Type B pancreatic cell (in vitro differentiated cells): ENCODE data around the gene ZC3H18. TPM values are rescaled to one million over a fixed set of nuclear protein-coding genes. Genes with fewer than 3 reads are reported as not detected.

Source experiments
- DNase-seq: peaks from one replicate; pipeline ENCODE4 v3.0.0; 2021; ENCODE audit warnings: mixed read lengths; ENCODE audit not compliant: unreplicated experiment; ENCODE audit errors: extremely low spot score
- H3K27ac Mint-ChIP-seq: 2 replicates; pipeline ENCODE4 v1.8.0; 2021; ENCODE audit warnings: mild to moderate bottlenecking, mixed read lengths
- H3K27me3 Mint-ChIP-seq: 2 replicates; pipeline ENCODE4 v1.8.0; 2021; ENCODE audit warnings: mixed read lengths
- H3K36me3 Mint-ChIP-seq: 2 replicates; pipeline ENCODE4 v1.8.0; 2021; ENCODE audit warnings: mixed read lengths
- H3K4me1 Mint-ChIP-seq: one replicate; pipeline ENCODE4 v1.8.0; 2021; ENCODE audit warnings: mixed read lengths; ENCODE audit not compliant: unreplicated experiment
- H3K4me3 Mint-ChIP-seq: 2 replicates; pipeline ENCODE4 v1.8.0; 2021; ENCODE audit warnings: mild to moderate bottlenecking, mixed read lengths
- H3K9me3 Mint-ChIP-seq: 2 replicates; pipeline ENCODE4 v1.8.0; 2021; ENCODE audit warnings: mixed read lengths
- CTCF ChIP-seq: fragments of 200-600 bp; sonication (generic); conservative IDR thresholded peaks from 2 replicates; pipeline ENCODE4 v1.5.0; 2021; ENCODE audit warnings: antibody characterized with exemption, mild to moderate bottlenecking
- total RNA-seq: library from RNA; stranded (reverse); gene quantifications from 2 replicates; pipeline ENCODE4 v1.2.1, GENCODE V29; 2021; ENCODE audit warnings: low replicate concordance

The ZC3H18 gene
- total RNA-seq, 1 donor from 2014 or later: 70.2 TPM

- no peak for DNase-seq
- H3K4me3 Mint-ChIP-seq: no peak overlapping the region
- H3K36me3 Mint-ChIP-seq: no peaks in the 10 kb centered on the region
- no peaks in the 10 kb centered on the region for H3K9me3 Mint-ChIP-seq
- H3K27me3 Mint-ChIP-seq: no peaks in the 10 kb centered on the region
- peaks cover 5% of the 10 kb centered on the region for H3K4me1 Mint-ChIP-seq
- TF ChIP-seq CTCF: no peak
- H3K27ac Mint-ChIP-seq: no peak overlapping the region
Observed at GRCh38 chr16:88653101-88653500, 82.9 kb downstream of the ZC3H18 start.

- DNase-seq: no peak
- Mint-ChIP-seq H3K9me3 (no peaks in the 10 kb centered on the region), H3K4me3 (no peak overlapping the region), H3K36me3 (no peaks in the 10 kb centered on the region), H3K27me3 (no peaks in the 10 kb centered on the region), H3K4me1 (peaks cover 5% of the 10 kb centered on the region), H3K27ac (no peak overlapping the region)
- TF ChIP-seq CTCF: no peak
Observed at GRCh38 chr16:88653596-88654362, 83.6 kb downstream of the ZC3H18 start.

GRCh38 chr16:88654363-88655052 lies 84.3 kb downstream of the ZC3H18 start:
- Mint-ChIP-seq H3K9me3 (no peaks in the 10 kb centered on the region), H3K27me3 (no peaks in the 10 kb centered on the region), H3K4me1 (no peaks in the 10 kb centered on the region), H3K27ac (no peak overlapping the region), H3K4me3 (no peak overlapping the region), H3K36me3 (no peaks in the 10 kb centered on the region)
- DNase-seq: no peak
- TF ChIP-seq CTCF: no peak

- no peaks in the 10 kb centered on the region for H3K9me3 Mint-ChIP-seq
Observed at GRCh38 chr16:88655053-88655732, 85.0 kb downstream of the ZC3H18 start.

More at GRCh38 chr16:88655053-88655732, 85.0 kb downstream of the ZC3H18 start:
- H3K27ac Mint-ChIP-seq: no peak overlapping the region
- no peak for DNase-seq
- TF ChIP-seq CTCF: no peak
- H3K4me1 Mint-ChIP-seq: no peaks in the 10 kb centered on the region
- H3K27me3 Mint-ChIP-seq: no peaks in the 10 kb centered on the region
- no peaks in the 10 kb centered on the region for H3K36me3 Mint-ChIP-seq
- no peak overlapping the region for H3K4me3 Mint-ChIP-seq
